Activated naive CD4-positive, alpha-beta T cell treated with anti-CD3 and anti-CD28 coated beads, Interleukin-2, amount 50 U/mL, for 72 hours (primary cell): ENCODE results near the gene MEGF6. TPM values are rescaled to one million over a fixed set of nuclear protein-coding genes. Genes with fewer than 3 reads are reported as not detected.

Experiments used
- ATAC-seq, 2 donors: fragments of 150-1000 bp; cut with Tn5 transposase; 2 replicates each; pipeline ENCODE4 v1.10.0; 2021; ENCODE audit warnings: mild to moderate bottlenecking in 2 of 2, moderate library complexity in 2 of 2
- DNase-seq, 2 donors: peaks; one replicate each; pipeline ENCODE4 v3.0.0; 2021 to 2022; ENCODE audit warnings: low spot score in 2 of 2
- H3K27ac Mint-ChIP-seq, 2 donors: one replicate each; pipeline ENCODE4 v1.8.0; 2022; ENCODE audit warnings: mild to moderate bottlenecking in 2 of 2, mixed read lengths in 2 of 2
- H3K36me3 Mint-ChIP-seq, 2 donors: one replicate each; pipeline ENCODE4 v1.8.0; 2022; ENCODE audit warnings: mixed read lengths in 2 of 2
- H3K9me3 Mint-ChIP-seq, 2 donors: one replicate each; pipeline ENCODE4 v1.8.0; 2022; ENCODE audit warnings: mixed read lengths in 2 of 2
- total RNA-seq, 2 donors: library from RNA; stranded (reverse); gene quantifications; one replicate each; pipeline ENCODE4 v1.2.3, GENCODE V29; 2022

MEGF6 gene
- total RNA-seq, 2 donors from 2014 or later: 4.6 to 7.6 TPM

DNA sequence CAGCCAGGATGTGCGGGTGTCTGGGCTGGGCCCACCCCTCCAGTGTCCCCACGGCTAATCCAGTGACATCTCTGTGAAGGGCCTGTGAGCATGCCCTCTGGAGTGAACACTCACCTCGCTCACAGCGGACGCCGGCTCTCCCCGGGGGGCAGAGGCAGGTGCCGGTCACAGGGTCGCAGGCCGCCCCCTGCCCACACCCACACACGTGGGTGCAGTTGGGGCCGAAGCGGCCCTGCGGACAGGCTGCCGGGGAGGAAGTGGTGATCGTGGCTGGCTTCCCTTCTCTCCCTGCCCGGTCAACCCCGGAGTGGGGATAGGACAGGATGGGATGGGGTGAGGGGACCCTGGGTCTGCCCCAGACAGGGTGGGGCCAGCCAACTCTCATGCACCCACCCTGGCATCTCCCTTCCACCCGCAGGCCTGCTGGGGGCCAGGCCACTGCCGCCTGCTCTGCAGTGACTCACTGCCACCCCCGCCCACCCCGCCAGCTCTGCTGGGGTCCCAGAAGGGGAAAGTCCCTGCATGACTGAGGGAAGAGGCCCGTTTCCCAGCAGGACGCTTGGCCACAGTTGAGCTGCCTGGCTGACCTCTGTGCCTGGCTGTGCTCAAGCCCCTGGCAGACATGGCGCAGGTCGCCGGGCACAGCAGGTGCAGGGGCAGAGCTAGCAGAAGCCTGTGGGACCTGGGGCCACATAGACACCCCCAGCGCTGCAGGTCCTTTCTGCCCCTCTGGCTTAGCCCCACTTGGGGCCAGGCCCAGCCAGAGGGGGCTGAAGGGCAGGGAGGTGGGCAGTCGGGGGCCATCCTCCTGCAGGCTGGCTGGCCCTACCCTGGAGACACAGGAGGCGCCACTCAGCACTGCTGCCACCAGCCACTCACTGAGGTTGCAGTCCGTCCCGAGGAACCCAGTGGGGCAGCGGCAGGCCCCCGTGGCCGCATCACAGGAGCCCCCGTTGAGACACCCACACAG lies 115.2 kb downstream of the MEGF6 start:
- ATAC-seq: no peak
- Mint-ChIP-seq H3K9me3 (no peaks in the 10 kb centered on the region), H3K36me3 (no peaks in the 10 kb centered on the region), H3K27ac (no peak overlapping the region)
- DNase-seq: no peak

DNA sequence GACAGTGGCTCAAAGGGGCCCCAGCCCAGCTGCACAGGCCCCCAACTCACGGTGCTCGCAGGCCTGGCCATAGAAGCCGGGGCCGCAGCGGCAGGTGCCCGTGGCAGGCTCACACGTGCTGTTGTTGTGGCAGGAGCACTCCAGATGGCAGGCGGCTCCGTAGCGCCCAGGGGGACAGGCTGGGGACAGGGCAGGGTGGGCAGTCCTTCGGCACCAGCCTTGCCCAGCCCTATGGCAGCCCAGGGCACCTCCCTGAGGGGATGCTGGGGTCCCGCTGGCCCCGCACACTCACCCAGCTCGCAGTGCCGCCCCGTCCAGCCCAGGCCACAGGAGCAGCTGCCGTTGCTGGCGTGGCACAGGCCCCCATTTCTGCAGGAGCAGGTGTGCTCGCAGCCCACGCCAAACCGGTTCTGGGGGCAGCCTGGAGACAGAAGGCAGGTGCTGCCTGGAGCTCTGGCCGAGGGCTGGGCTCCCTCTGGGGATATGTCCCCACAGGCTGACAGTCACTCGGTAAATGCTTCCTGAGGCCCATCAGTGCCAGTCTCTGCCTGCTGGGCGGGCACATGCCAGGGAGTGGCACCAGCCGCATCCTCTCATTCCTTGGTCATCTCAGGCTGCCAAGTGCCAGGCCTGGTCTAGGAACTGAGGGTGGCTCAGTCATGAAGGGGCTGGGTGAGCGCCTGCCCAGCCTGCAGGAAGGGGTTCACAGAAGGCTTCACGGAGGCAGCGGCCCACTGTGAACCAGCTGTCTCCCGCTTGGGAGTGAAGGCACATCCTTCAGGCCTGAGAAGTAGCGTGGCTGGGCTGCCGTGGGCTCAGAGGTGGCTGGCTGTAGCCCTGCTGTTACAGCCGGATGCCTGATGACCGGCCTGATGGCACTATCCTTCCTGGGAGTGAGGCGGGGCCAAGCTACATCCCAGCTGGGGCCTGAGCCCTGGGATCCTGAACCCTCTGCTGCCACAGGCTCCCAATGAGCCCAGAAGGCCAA lies 116.7 kb downstream of the MEGF6 start:
- ATAC-seq (no peak), DNase-seq (no peak)
- peak overlapping the region in 1 of 2 donors; percentile 22 for H3K27ac Mint-ChIP-seq
- H3K36me3 Mint-ChIP-seq: no peaks in the 10 kb centered on the region
- H3K9me3 Mint-ChIP-seq: no peaks in the 10 kb centered on the region

DNA sequence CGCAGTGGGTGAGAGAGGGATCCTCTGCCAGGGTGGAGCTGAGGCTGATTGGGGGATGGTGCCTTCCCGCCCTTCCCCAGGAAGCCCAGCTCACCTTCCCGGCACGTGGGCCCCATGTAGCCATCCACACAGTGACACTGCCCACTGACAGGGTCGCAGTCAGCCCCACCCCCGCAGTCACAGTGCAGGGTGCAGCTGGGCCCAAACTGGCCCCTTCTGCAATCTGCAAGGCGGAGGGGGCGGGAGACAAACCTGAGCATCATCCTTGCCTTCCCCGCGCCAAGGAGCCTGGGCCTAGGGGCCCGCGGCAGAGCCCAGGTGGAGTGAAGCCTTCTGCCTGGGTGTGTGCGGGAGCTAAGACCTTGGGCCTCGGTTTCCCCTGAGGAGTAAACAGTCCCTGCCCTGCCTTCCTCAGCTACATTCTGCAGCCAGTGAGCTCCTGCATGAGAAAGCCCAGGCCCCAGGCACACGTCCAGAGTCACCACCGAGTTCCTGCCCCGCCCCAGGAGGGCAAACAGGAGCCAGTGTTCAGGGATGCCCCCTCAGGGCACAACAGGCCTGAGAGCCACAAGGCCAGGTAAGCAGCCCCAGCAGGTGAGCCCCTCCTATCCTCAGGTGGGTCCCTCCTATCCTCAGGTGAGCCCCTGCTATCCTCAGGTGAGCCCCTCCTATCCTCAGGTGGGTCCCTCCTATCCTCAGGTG lies 118.6 kb downstream of the MEGF6 start:
- H3K36me3 Mint-ChIP-seq: peaks cover 11 to 14% of the 10 kb centered on the region in 2 donors
- no peak for DNase-seq
- no peak overlapping the region for H3K27ac Mint-ChIP-seq
- ATAC-seq: no peak
- H3K9me3 Mint-ChIP-seq: peaks cover 8 to 13% of the 10 kb centered on the region in 2 donors

DNA sequence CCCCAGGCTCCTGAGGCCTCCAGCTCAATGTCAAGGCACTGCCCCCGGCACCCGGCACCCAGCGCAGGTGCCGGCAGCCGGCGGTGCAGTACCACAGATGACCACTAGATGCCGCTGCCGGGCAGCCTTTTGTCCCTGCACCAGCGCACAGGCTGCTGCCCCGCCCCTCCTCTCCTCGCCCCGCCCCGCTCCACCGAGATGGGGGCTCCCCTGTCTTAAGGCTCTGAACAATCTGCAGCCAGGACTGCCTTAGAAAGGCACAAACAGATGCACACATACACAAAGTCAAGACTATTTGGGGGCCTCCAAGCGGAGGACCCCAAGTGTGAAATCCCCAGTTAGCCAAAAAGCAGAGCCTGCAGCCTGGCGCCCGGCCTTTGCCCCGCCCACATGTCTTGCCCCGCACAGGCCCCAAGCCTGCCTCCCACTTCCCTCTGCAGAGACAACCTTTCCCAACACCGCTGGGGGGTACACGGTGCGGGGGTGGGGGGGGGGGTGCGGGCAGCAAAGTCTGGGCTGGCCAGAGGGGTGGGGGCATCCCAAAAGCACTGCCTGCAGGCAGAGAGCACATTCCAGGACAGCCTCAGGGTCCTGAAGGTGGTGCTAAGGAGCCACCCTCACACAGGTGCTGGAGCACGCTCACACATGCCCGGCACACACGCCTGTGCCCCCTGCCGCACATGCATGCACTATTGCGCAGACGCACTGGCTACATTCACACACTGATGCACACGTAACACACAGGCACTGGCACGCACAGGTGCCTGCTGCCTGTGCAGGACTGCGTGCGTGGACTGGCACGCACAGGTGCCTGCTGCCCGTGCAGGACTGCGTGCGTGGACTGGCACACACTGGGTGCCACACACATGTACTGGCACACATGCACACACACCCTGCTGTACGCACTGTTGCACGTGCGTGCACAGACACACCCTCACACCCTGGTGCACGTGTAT lies 119.7 kb downstream of the MEGF6 start:
- peaks cover 8 to 17% of the 10 kb centered on the region in 2 donors for H3K9me3 Mint-ChIP-seq
- no peak overlapping the region for H3K27ac Mint-ChIP-seq
- DNase-seq: peak; percentile 80 to 89
- peak; percentile 91 to 93 for ATAC-seq
- H3K36me3 Mint-ChIP-seq: peaks cover 11 to 14% of the 10 kb centered on the region in 2 donors

DNA sequence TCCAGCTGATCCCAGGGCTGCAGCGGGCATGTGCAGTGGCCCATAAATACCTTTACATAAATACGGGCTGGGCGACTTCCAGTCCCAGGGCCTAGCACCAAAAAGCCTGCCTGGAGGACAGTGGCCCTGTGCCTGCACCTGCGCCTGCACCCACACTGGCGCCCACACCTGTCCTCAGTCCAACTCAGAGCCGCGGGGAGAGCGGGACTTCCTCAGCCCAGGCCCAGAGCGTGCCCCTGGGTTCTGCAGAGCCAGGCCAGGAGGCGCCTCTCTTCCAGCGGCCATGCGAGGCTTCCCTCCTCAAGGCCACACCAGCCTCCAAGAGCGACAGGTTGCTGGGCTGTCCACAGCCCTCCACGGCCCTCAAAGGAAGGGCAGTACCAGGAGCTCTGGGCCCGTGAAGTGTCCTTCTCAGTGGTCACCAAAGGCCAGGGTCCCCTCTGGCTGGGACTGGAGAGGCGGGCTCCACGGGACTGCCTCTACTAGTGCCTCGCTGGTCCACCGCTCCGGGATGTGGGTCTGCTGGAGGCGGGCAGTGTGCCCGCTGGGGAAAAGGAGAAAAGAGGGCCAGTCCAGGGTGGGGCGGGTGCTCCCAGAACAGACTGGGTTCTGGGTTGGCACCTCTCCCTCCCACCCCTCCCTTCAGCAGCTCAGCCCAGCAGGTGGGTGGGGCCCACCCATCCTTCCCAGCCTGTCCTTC lies 121.1 kb downstream of the MEGF6 start:
- peaks cover 8 to 17% of the 10 kb centered on the region in 2 donors for H3K9me3 Mint-ChIP-seq
- peaks cover 11 to 14% of the 10 kb centered on the region in 2 donors for H3K36me3 Mint-ChIP-seq
- ATAC-seq (no peak), DNase-seq (no peak)
- no peak overlapping the region for H3K27ac Mint-ChIP-seq

DNA sequence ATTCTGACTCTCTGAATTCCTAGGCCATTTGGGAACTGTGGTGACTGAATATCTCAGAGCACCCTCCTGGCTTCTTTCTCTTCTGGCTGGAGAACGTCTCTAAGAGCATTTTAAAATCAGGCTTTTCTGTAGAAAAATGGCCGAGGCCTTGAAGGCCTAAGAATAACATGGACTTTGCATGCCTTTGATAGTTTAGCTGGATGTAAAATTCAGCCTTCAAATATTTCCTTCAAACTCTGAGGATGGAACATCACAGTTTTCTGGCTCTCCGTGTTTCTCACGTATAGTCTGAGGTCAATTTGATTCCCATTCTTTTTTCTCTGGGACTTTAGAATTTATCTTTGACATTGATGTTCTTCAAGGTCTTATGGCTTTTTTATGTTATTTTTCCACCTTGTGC lies 122.9 kb downstream of the MEGF6 start:
- no peak for ATAC-seq
- DNase-seq: no peak
- peaks cover 11 to 14% of the 10 kb centered on the region in 2 donors for H3K36me3 Mint-ChIP-seq
- H3K27ac Mint-ChIP-seq: no peak overlapping the region
- peaks cover 8 to 17% of the 10 kb centered on the region in 2 donors for H3K9me3 Mint-ChIP-seq

DNA sequence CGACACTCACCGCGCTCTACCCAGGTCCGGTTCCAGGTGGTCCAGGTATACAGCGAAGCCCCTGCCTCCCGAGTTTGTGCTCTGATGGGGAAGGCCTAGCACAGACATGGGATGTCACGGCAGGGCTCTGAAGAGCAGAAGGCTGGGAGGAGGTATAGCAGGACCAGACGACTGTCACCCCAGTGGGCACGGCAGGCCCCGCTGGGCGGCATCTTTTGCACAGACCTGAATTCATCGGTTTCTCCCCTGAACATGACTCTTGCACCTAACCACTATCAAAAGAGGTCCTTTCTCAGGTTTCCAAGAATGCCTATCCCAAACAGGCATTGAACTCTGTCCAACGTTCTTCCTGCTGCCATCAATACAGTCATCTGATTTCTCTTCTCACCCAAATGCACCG lies 126.3 kb downstream of the MEGF6 start:
- Mint-ChIP-seq H3K36me3 (peaks cover 11 to 14% of the 10 kb centered on the region in 2 donors), H3K9me3 (peaks cover 8 to 17% of the 10 kb centered on the region in 2 donors), H3K27ac (no peak overlapping the region)
- ATAC-seq (no peak), DNase-seq (no peak)

DNA sequence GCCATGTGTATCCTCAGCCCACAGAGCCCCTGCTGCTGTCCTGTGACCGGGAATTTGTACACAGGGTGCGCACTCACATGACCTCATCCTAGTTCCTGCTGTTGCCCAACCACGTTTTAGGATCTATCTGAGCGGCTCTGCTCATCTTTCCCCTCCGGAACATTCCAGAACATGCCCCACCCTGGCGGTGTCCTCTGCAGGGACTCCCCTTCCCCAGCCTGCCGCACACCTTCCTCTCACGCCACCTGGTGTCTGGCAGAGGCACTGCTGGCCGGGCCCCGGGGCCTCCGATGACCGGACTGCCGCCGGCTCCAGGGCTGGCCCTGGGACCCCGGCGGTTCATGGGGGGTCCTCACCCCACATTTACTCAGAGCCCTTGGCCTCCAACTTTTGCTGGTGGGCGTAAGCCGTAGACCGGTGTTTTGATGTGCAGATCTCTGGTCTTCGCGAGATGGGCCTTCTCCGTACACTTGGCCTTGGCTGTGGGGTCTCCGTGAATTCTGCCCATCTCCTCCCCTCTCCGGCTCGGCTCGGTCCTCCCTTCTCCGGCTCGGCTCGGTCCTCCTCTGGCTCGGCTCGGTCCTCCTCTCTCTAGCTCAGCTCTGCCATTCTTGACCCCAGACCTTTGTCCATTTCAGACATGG lies 127.4 kb downstream of the MEGF6 start:
- Mint-ChIP-seq H3K27ac (no peak overlapping the region), H3K36me3 (peaks cover 8 to 10% of the 10 kb centered on the region in 2 donors), H3K9me3 (peaks cover 6 to 14% of the 10 kb centered on the region in 2 donors)
- peak in 1 of 2 donors; percentile 69 for DNase-seq
- peak; percentile 62 to 66 for ATAC-seq

DNA sequence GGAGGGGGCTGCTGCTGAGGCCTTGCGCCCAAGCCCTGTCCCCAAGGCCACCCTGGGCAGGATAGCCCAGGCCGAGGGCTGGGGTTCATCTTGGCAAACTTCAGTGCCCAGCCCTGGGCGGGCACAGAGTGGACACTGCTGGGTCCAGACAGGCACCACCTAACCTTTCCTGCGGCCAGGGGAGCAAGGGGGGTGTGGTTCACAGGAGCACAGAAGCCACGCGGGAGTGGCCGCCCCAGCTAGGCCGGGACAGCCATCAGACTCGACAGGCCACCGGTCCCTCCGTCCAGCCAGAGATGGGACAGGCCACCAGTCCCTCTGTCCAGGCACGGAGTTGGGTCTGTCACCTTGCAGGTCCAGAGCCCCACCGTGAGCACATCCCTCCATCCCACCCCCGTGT lies 127.9 kb downstream of the MEGF6 start:
- no peak overlapping the region for H3K27ac Mint-ChIP-seq
- ATAC-seq (no peak), DNase-seq (no peak)
- H3K36me3 Mint-ChIP-seq: peaks cover 3 to 4% of the 10 kb centered on the region in 2 donors
- H3K9me3 Mint-ChIP-seq: peaks cover under 1 to 9% of the 10 kb centered on the region in 2 donors

DNA sequence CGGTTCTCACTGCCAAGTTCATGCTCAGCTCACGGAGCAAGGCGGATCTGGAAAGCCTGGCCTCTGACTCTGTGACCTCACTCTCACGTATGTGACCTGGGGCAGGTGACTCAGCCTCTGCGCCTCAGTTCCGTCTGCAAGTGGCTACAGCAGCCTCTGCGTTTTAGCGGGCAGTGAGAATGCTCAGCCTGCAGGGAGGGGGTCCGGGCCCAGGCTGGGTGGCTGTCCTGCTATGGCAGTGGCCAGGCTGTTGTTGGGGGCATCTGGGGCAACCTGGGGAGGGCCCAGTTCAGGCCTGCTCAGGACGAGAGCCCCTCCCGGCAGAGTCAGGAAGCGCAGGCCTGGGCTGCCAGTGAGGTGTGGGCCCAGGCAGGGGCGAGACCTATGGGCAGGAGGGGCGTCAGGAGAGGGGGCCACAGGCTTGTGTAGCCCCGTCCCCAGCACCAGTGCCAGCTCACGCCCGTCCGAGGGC lies 128.9 kb downstream of the MEGF6 start:
- ATAC-seq (peak in 1 of 2 donors; percentile 66), DNase-seq (peak in 1 of 2 donors; percentile 40)
- Mint-ChIP-seq H3K9me3 (peaks cover 0 to 4% of the 10 kb centered on the region in 2 donors), H3K36me3 (no peaks in the 10 kb centered on the region), H3K27ac (no peak overlapping the region)

DNA sequence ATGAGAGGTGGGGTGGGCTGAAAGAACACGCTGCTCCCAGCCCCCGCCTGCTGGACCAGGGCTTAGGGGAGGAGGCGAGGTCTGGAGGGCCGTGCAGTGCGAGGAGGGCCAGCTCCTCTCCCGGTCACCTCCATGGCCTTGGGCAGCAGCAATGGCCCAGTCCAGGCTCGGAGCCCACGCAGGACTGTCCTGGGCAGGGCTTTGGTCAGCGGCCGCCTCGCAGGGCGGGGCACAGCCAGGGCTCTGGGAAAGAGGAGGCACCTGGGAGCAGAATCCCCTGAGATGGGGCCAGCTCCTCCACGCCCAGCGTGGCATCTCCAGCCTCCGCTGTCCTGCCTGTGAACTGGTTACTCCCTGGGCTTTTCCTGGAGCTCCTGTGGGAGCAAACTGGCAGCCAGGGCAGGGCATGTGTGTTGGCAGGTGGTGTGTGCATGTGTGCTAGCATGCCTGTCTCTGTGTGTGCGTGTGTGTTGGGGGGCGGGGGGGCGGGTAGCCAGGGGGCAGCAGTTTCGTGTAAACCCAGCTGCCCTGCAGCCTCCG lies 129.4 kb downstream of the MEGF6 start:
- H3K27ac Mint-ChIP-seq: no peak overlapping the region
- no peaks in the 10 kb centered on the region for H3K9me3 Mint-ChIP-seq
- no peaks in the 10 kb centered on the region for H3K36me3 Mint-ChIP-seq
- ATAC-seq: no peak
- DNase-seq: no peak

DNA sequence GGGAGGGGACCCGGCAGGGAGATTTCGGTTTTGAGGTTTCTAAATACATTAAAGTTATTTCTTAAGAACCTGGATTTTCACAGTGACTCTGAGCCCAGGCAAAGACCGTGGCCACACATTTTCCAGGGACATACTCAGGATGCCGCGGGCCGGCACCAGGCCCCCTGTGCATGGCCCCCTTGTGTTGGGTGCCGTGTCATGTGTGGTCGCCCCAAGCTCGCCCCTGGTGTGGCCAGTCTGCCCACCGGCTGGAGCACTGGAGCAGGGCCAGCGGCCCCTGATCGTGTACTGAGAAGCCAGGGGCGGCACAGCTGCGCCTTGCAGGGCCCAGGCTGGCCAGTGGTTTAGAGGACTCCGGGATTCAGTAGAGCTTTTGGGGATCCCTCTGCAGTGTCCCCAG lies 130.3 kb downstream of the MEGF6 start:
- Mint-ChIP-seq H3K9me3 (no peaks in the 10 kb centered on the region), H3K27ac (no peak overlapping the region), H3K36me3 (no peaks in the 10 kb centered on the region)
- ATAC-seq (no peak), DNase-seq (no peak)

DNA sequence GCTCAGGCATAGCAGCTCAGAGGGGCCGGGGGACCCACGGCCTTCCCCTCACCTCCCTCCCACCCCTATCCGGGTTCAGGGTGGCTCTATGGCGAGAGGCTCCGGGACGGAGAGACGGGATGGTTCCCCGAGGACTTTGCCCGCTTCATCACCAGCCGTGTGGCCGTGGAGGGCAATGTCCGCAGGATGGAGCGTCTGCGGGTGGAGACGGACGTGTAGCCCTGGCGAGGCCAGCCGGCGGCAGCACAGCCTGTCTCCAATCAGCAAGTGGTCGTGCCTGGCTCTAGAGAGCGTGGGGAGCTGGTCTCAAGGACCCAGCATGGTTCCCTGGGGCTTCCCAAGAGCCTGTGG lies 131.0 kb downstream of the MEGF6 start:
- no peaks in the 10 kb centered on the region for H3K9me3 Mint-ChIP-seq

More for the DNA sequence above, 131.0 kb downstream of the MEGF6 start:
- Mint-ChIP-seq H3K36me3 (no peaks in the 10 kb centered on the region), H3K27ac (no peak overlapping the region)
- no peak for DNase-seq
- no peak for ATAC-seq
